NCI-H2196 treated with DMSO at 0.1 percent for 48 hours (cell line): ENCODE measurements around the gene HIGD1A.

Experiments
- DNase-seq: peaks from one replicate; lab custom pipeline; 2025; ENCODE audit not compliant: unreplicated experiment; lab: John Stamatoyannopoulos, UW

The HIGD1A gene

DNA sequence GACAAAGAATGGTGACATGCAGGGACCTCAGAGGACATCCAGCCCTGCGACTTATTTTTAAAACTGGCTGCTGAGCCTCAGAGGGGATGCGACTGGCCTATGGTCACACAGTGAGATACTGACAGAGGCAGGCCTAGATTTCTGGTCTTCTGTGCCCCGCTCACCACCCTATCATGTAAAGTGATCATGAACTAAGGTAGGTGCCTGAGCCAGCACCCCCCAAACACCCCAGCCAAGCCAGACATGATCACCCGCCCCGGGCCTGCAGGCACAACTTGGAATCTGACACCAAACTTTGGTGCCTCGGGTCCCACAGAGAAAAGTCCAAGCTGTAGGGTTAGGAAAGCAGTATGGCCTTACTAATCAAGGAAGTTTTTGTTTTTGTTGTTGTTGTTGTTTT, 67.8 kb downstream of the HIGD1A start:
- no peak for DNase-seq

DNA sequence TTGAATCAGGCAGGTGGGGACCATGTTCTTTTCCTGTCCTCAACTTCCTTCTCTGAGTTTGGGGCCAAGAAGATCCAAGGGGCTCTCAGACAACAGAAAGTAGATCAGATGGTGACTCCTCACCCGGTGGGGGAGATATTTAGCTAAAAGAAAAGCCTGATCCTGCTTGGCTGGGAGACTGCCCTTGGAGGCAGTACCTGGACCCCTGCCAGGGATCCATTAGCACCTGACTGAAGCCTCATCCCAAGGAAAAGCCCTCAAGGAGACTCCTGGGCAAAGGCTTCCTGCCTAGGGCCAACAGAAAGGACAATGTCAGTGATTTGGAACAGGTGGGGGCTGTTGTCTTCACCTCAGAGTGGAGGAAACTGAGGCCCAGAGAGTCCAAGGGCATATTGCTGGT, 68.2 kb downstream of the HIGD1A start:
- no peak for DNase-seq

DNA sequence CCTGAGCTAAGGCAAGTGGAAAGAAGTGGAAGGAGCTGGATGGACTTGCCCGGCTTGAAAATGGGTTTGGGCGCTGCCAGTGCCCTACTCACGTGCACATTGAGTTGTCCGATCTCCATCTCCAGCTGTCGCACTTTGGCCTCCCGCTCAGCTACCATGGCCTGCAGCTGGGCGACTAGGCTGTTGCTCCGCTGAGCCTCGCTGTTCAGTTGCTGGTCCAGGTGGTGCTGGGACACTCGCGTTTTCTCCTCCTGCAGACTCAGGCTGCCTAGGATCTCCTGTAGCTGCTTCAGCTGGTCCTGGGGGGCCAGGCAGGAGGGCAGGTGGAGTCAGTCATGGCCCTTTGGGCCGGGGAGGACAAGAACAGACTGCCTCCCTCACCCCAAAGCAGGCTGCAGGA, 68.7 kb downstream of the HIGD1A start:
- DNase-seq = no peak

DNA sequence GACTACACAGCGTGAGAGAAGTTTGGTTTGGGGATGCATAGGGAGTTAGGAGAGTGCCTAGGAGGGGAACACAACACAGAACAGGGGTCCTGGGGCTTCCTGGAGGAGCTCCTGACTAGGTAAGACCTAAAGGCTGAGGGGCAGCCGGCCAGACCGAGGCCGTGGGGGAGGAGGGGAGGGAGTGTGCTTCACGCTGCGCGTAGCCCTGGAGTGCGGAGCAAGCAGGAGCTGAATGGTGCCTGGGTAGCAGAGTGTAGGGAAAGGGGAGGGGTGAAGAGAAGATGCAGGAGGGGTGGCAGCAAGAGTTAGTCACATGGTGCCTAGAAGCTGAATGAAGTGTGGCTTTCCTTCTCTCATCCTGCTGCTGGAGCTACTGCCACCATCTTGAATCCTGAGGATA, 69.3 kb downstream of the HIGD1A start:
- no peak for DNase-seq

DNA sequence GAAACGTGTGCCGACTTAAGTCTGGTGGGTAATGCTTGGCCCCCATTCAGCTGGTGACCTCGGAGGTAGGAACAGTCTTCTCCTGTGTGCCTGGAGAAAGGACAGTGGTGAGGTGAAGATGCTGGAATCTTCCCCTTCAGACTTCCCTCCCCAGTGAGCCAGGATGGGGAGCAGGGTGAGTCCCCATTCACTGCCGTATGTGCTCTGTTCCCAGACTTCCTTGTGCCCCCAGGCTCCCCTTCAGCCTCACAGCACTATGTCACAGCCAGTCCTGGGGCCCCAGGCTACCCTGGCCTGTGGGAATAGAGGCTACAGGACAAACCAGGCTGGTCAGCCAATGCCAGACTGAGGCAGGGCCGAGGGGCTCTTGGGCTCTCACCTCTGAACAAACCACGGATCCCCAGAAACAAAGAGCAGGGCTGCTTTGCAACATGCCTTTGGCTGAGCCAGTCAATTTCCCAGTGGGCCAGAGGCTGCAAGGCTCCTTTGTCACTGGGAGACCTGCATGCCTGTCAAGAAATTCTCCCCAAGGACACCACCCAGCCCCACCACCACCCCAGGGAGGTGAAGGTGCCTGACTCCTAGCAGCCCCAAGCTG, 69.9 kb downstream of the HIGD1A start:
- DNase-seq = no peak

DNA sequence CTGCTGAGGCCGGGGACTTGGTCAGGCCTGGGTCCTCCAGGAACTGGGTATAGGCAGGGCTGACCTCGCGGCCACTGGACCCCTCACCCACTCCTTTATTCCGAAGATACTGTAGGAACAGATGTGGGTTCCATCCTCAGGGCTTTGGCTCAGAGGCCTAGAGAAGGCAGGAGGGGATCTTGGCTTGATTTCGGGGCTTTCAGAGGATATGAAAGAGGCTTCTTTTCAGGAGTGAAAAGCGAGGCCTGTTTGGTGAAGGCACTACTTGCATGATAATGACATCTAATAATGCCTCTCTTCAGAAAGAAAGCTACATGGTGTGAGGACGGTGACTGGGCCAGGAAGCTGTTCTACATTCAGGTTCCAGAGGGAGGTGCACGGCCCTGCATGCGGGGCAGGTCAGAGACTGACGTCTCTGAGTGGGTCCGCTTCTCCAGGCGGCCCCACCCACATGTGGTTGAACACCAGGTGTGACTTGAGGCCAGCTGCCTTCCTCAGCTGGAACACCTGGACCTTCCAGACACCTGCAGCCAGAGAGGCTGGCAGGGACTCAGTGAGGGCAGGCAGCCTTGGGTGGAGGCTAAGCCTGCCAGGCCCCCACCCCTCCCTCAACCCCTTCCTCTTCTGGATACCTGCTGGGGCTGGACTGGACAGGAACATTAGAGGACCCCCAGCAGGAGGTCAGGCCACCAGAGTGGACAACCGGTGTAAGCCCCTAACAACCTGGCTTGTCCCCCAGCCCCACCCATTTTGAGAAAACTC, 70.6 kb downstream of the HIGD1A start:
- no peak for DNase-seq
